ENCODE data around the gene GCC1. TPM values are rescaled to one million over a fixed set of nuclear protein-coding genes. Genes with fewer than 3 reads are reported as not detected.

GCC1 gene
- polyA plus RNA-seq, 1 donor, result 13.1 TPM

GRCh38 chr7:127591189-127591588, 5.8 kb upstream of the GCC1 start:
- H3K27ac ChIP-seq (ENCODE audit: low read length), result no peak overlapping the region
- no peak for DNase-seq
- peaks cover 21% of the 10 kb centered on the region for H3K36me3 ChIP-seq (ENCODE audit: control insufficient read depth, insufficient read depth, low read length)
- no peaks in the 10 kb centered on the region for H3K27me3 ChIP-seq (ENCODE audit: control insufficient read depth, insufficient read depth, low read length)
- no peak overlapping the region for H3K4me3 ChIP-seq (ENCODE audit: low read length)
- no peaks in the 10 kb centered on the region for H3K9me3 ChIP-seq (ENCODE audit: control insufficient read depth, low read depth, low read length)
- peaks cover 18% of the 10 kb centered on the region for H3K4me1 ChIP-seq (ENCODE audit: control insufficient read depth, insufficient read depth, low read length)
- no CpG with 5 or more reads among the region's 7 CpGs for WGBS (ENCODE audit: insufficient coverage, low lambda C conversion rate)

DNA sequence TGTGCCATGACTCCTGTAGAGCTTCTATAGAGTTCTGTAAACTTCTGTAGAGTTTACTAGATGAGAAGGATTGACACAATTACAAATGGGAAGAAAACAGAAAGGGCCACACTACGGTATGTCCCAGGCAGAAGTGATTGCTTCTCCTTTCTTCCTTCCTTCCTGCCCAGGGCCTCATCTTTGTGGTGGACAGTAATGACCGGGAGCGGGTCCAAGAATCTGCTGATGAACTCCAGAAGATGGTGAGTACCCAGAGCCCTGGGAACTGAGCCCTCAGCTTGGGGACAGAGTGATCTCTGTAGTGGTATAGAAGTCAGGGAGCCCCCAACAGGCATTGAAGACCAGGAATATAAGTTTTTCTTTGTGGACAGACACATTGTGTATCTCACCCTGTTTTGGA, 4.5 kb upstream of the GCC1 start:
- Histone ChIP-seq H3K27ac (ENCODE audit: low read length) (no peak overlapping the region), H3K4me1 (ENCODE audit: control insufficient read depth, insufficient read depth, low read length) (peaks cover 18% of the 10 kb centered on the region), H3K36me3 (ENCODE audit: control insufficient read depth, insufficient read depth, low read length) (peaks cover 21% of the 10 kb centered on the region), H3K4me3 (ENCODE audit: low read length) (no peak overlapping the region), H3K9me3 (ENCODE audit: control insufficient read depth, low read depth, low read length) (no peaks in the 10 kb centered on the region), H3K27me3 (ENCODE audit: control insufficient read depth, insufficient read depth, low read length) (no peaks in the 10 kb centered on the region)
- no peak for DNase-seq
- 100% methylated on average over 1 of the region's 3 CpGs for WGBS (ENCODE audit: insufficient coverage, low lambda C conversion rate)

GRCh38 chr7:127588697-127589482, 3.5 kb upstream of the GCC1 start:
- Histone ChIP-seq H3K9me3 (ENCODE audit: control insufficient read depth, low read depth, low read length) (no peaks in the 10 kb centered on the region), H3K27me3 (ENCODE audit: control insufficient read depth, insufficient read depth, low read length) (no peaks in the 10 kb centered on the region), H3K4me1 (ENCODE audit: control insufficient read depth, insufficient read depth, low read length) (peaks cover 27% of the 10 kb centered on the region), H3K27ac (ENCODE audit: low read length) (peak overlapping the region; percentile 85), H3K4me3 (ENCODE audit: low read length) (peak overlapping the region; percentile 97), H3K36me3 (ENCODE audit: control insufficient read depth, insufficient read depth, low read length) (peaks cover 21% of the 10 kb centered on the region)
- WGBS (ENCODE audit: insufficient coverage, low lambda C conversion rate), result no CpG with 5 or more reads among the region's 43 CpGs
- peak; percentile 72 to 83 for DNase-seq

DNA sequence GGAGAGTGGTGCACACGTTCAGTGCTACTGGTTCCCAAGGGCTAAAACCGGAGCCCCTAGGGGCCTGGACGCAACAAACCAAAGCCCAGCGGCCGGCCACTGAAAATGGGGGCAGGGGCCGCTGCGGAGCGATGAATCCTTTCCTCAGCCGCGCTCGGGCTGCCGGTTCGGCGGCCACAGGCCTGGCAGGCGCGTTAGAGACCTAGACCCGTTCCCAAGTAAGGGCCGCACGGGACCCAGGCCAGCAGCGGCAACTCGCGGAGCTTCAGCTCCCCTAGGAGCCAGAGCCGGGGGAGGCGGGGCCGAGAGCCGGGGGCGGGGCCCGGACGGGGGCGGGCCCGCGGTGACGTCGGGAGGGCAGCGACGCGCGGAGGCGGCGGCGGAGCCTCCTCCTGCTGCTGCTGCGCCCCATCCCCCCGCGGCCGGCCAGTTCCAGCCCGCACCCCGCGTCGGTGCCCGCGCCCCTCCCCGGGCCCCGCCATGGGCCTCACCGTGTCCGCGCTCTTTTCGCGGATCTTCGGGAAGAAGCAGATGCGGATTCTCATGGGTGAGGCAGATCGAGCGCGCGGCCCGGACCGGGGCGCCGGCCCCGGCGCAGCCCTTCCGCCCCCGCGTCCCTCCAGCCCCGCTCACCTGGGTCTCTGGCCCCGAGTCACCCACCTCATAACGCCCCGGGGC, 2.8 kb upstream of the GCC1 start, which contains the start of gene ARF5:
Gene ARF5 (plus strand): TSS at position 393 of the 678 bp plus-strand sequence. CDS start 88 bp downstream, at position 481.
- Histone ChIP-seq H3K36me3 (ENCODE audit: control insufficient read depth, insufficient read depth, low read length) (peaks cover 24% of the 10 kb centered on the region), H3K27me3 (ENCODE audit: control insufficient read depth, insufficient read depth, low read length) (no peaks in the 10 kb centered on the region), H3K4me3 (ENCODE audit: low read length) (peak within 1 kb of the TSS; percentile 97), H3K9me3 (ENCODE audit: control insufficient read depth, low read depth, low read length) (no peaks in the 10 kb centered on the region), H3K27ac (ENCODE audit: low read length) (peak within 1 kb of the TSS; percentile 85), H3K4me1 (ENCODE audit: control insufficient read depth, insufficient read depth, low read length) (peaks cover 30% of the 10 kb centered on the region)
- DNase-seq, result peak; percentile 78 to 88
- WGBS (ENCODE audit: insufficient coverage, low lambda C conversion rate), result no CpG with 5 or more reads among the region's 77 CpGs

DNA sequence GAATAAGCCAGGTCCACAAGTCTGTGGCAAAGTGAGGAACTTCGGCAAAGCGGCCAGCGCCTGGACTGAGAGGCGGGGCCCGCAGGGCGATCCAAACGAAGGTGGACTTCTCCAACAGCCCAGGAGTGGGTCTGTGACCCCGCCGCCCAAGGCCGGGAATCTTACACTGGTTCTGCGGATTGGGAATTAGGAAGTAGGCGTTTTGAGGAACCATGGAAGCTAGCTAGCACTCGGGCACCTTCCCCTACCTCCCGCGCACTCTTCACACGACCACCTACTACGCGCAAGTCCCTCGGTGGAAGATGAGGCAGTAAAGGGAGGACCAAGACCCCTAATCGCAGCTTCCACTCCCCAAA, 2.2 kb upstream of the GCC1 start:
- DNase-seq, result no peak
- Histone ChIP-seq H3K36me3 (ENCODE audit: control insufficient read depth, insufficient read depth, low read length) (peaks cover 29% of the 10 kb centered on the region), H3K27ac (ENCODE audit: low read length) (peak overlapping the region; percentile 73), H3K4me1 (ENCODE audit: control insufficient read depth, insufficient read depth, low read length) (peaks cover 30% of the 10 kb centered on the region), H3K27me3 (ENCODE audit: control insufficient read depth, insufficient read depth, low read length) (no peaks in the 10 kb centered on the region), H3K9me3 (ENCODE audit: control insufficient read depth, low read depth, low read length) (no peaks in the 10 kb centered on the region), H3K4me3 (ENCODE audit: low read length) (peak overlapping the region; percentile 93)
- no CpG with 5 or more reads among the region's 20 CpGs for WGBS (ENCODE audit: insufficient coverage, low lambda C conversion rate)

DNA sequence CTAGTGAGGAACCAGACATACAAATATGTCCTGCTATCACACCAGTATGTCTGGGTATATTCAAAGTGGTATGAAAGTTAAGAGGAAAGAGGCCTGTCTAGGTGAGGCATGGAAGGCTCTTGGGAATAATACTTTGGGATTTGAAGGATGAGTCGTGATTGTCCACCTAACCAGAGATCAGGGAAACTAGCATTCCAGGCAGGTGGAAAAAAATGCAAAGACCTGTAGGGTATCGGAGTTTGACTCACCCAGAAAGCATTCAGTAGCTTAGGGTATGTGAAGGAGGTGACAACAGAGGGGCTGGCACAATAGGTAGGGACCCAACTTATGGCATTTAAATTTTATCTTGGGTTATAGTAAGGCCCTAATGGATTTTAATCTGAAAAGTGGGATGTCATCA, 950 bp upstream of the GCC1 start:
- DNase-seq, result no peak
- H3K9me3 ChIP-seq (ENCODE audit: control insufficient read depth, low read depth, low read length), result no peaks in the 10 kb centered on the region
- H3K36me3 ChIP-seq (ENCODE audit: control insufficient read depth, insufficient read depth, low read length), result peaks cover 36% of the 10 kb centered on the region
- H3K27me3 ChIP-seq (ENCODE audit: control insufficient read depth, insufficient read depth, low read length), result no peaks in the 10 kb centered on the region
- 86% methylated on average over 1 of the region's 2 CpGs for WGBS (ENCODE audit: insufficient coverage, low lambda C conversion rate)
- no peak overlapping the region for H3K4me3 ChIP-seq (ENCODE audit: low read length)
- H3K27ac ChIP-seq (ENCODE audit: low read length), result no peak overlapping the region
- H3K4me1 ChIP-seq (ENCODE audit: control insufficient read depth, insufficient read depth, low read length), result peaks cover 30% of the 10 kb centered on the region

DNA sequence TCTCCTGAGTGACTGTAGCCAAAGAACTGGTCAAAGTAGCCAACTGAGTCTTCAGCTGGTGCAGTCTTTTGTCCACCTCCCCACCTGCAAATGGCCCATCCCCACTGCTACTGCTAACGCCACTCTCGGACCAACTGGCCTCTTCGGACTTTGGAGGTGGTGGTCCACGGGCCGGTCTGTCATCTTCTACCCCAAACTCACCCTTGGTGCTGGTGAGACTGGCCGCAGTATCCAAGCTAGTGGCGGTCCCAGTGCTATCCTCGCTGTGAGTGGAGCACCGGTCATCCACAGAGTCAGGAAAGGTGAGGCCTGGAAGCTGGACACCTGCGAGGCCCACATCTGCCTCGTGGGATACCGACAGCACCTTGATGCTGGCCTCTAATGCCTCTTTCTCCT, 750 bp downstream of the GCC1 start:
- peaks cover 27% of the 10 kb centered on the region for H3K4me1 ChIP-seq (ENCODE audit: control insufficient read depth, insufficient read depth, low read length)
- H3K9me3 ChIP-seq (ENCODE audit: control insufficient read depth, low read depth, low read length), result no peaks in the 10 kb centered on the region
- DNase-seq, result no peak
- peak overlapping the region; percentile 82 for H3K4me3 ChIP-seq (ENCODE audit: low read length)
- H3K36me3 ChIP-seq (ENCODE audit: control insufficient read depth, insufficient read depth, low read length), result peaks cover 31% of the 10 kb centered on the region
- no CpG with 5 or more reads among the region's 12 CpGs for WGBS (ENCODE audit: insufficient coverage, low lambda C conversion rate)
- H3K27ac ChIP-seq (ENCODE audit: low read length), result no peak overlapping the region
- H3K27me3 ChIP-seq (ENCODE audit: control insufficient read depth, insufficient read depth, low read length), result no peaks in the 10 kb centered on the region

DNA sequence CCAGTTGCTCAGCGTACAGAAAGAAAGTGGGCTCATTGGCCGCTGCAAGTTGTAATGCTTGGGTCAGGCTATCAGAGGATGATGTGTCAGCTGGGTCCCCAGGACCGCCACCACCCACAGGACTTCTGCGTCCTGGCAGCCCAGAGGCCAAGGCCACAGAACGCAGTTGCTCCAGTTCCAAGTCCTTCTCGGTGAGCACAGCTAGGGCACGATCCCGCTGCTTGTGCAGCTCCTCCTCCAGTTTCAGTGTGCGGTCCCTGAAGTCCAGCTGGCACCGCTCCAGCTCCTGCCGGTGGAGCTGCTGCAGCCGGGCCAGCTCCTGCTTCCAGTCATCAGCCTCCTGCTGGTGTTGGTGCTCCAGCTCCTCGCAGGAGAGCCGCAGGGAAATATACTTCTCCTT, 3.0 kb downstream of the GCC1 start:
- Histone ChIP-seq H3K9me3 (ENCODE audit: control insufficient read depth, low read depth, low read length) (no peaks in the 10 kb centered on the region), H3K4me1 (ENCODE audit: control insufficient read depth, insufficient read depth, low read length) (peaks cover 12% of the 10 kb centered on the region), H3K27me3 (ENCODE audit: control insufficient read depth, insufficient read depth, low read length) (no peaks in the 10 kb centered on the region), H3K4me3 (ENCODE audit: low read length) (no peak overlapping the region), H3K36me3 (ENCODE audit: control insufficient read depth, insufficient read depth, low read length) (peaks cover 42% of the 10 kb centered on the region), H3K27ac (ENCODE audit: low read length) (no peak overlapping the region)
- DNase-seq, result no peak
- no CpG with 5 or more reads among the region's 14 CpGs for WGBS (ENCODE audit: insufficient coverage, low lambda C conversion rate)

DNA sequence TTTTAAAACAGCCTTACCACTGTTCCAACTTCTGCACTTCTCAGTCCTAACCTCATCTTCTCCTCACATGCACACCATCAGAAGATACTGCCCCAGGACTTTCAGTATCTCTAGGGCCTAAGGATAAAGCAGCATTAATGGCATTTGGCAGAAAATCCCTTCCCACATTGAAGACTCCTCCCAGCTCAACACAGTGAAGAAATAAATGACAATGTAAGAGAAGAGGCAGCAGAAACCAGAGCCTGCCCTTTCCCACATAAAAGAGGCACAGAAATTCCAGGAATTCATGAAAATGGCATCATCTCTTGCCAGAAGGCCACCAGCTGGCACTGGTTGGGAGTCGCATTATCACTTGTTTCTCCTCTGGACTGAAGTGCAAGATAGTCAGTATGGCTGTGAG, 3.7 kb downstream of the GCC1 start:
- Histone ChIP-seq H3K9me3 (ENCODE audit: control insufficient read depth, low read depth, low read length) (no peaks in the 10 kb centered on the region), H3K27ac (ENCODE audit: low read length) (no peak overlapping the region), H3K4me3 (ENCODE audit: low read length) (no peak overlapping the region), H3K4me1 (ENCODE audit: control insufficient read depth, insufficient read depth, low read length) (peaks cover 12% of the 10 kb centered on the region), H3K27me3 (ENCODE audit: control insufficient read depth, insufficient read depth, low read length) (no peaks in the 10 kb centered on the region), H3K36me3 (ENCODE audit: control insufficient read depth, insufficient read depth, low read length) (peaks cover 42% of the 10 kb centered on the region)
- no peak for DNase-seq
- no CpG with 5 or more reads among the region's 1 CpG for WGBS (ENCODE audit: insufficient coverage, low lambda C conversion rate)

DNA sequence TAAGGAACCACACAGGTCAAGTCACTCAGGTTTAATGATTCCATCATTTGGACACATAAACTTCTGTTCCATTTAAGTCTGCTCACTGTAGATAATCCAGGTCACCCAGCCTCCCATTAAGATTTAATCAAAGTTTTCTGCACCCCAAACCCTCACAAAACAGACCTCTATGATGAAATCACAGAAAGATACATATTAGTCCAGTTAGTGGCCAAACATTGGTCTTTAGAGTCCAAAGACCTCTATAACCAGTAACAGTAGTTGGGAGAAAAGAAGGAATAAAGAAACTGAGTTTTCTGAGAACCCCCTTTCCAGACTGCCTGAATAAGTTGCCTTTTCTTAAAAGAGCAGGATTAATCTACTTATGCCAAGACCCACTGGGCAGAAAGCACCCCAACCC, 4.8 kb downstream of the GCC1 start:
- Histone ChIP-seq H3K9me3 (ENCODE audit: control insufficient read depth, low read depth, low read length) (no peaks in the 10 kb centered on the region), H3K4me3 (ENCODE audit: low read length) (no peak overlapping the region), H3K36me3 (ENCODE audit: control insufficient read depth, insufficient read depth, low read length) (peaks cover 42% of the 10 kb centered on the region), H3K27me3 (ENCODE audit: control insufficient read depth, insufficient read depth, low read length) (no peaks in the 10 kb centered on the region), H3K27ac (ENCODE audit: low read length) (no peak overlapping the region), H3K4me1 (ENCODE audit: control insufficient read depth, insufficient read depth, low read length) (peaks cover 12% of the 10 kb centered on the region)
- no peak for DNase-seq

All from large intestine (tissue), 3 donors.